Vagina (tissue), 2 donors: Measurements from ENCODE around the gene TRIM39.

Experiments used
- CTCF ChIP-seq, 3 experiments: fragments of 450-650 bp in 2 of 3; fragments of 200-600 bp in 1 of 3; sonication (generic) in 1 of 3; IDR thresholded peaks; one replicate each; pipeline ENCODE4 v1.5.1; 2017 to 2019; ENCODE audit warnings: antibody characterized with exemption in 3 of 3, mild to moderate bottlenecking in 2 of 3, moderate library complexity in 2 of 3
- POLR2A ChIP-seq, 2 donors: fragments of 450-650 bp; IDR thresholded peaks; one replicate each; pipeline ENCODE4 v1.6.1; 2017; ENCODE audit warnings: antibody characterized with exemption in 2 of 2, mild to moderate bottlenecking in 2 of 2, moderate library complexity in 2 of 2

DNA sequence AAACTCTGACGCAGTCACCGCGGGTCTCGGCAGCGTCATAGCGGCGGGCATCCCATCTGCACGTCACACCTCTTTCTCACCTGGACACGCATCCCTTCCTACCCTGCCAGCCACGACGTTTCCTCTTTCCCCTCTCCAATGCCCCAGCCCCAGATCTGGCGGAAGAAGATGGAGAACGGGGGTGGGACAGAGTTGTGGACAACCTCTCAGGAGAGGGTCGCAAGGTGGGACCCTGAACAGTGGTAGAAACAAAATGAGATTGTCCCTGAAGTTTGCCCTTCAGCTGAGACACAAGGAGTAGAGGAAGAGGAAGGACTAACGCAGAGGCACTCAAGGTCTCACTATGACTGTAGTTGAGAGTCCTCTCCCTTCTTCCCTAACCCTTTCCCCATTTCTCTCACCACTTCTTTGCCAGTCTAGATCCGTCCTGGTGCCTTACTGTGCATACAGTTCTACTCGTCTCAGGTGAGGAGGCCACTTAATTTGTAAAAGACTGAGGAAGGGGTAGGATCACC, 562 bp downstream of the TRIM39 start:
- TF ChIP-seq CTCF (IDR thresholded peaks at IDR 0.05) (no peak), POLR2A (IDR thresholded peaks at IDR 0.05) (no peak)
